ENCODE measurements around the gene STAG2. TPM values are rescaled to one million over a fixed set of nuclear protein-coding genes. Genes with fewer than 3 reads are reported as not detected.
A peak's percentile ranks its signal among the peaks of the same experiment; 100 is the strongest.

Gene STAG2
- total RNA-seq, 1 donor from 2014 or later: 132 TPM

- no peak overlapping the region for H3K9ac ChIP-seq
- H3K36me3 ChIP-seq: no peaks in the 10 kb centered on the region
- no peaks in the 10 kb centered on the region for H3K4me1 ChIP-seq
- Mint-ChIP-seq H3K36me3 (peaks cover 2% of the 10 kb centered on the region), H3K27me3 (ENCODE audit: insufficient read depth, low read depth) (no peaks in the 10 kb centered on the region), H3K9me3 (peaks cover 2% of the 10 kb centered on the region), H3K4me1 (no peaks in the 10 kb centered on the region), H3K27ac (no peak overlapping the region), H3K4me3 (no peak overlapping the region)
- H3K79me2 ChIP-seq (ENCODE audit: low read depth): no peaks in the 10 kb centered on the region
- DNase-seq (ENCODE audit: low spot score): no peak
- no peak overlapping the region for H3K4me3 ChIP-seq
- H3K27ac ChIP-seq: no peak overlapping the region
- no peaks in the 10 kb centered on the region for H3F3A ChIP-seq (ENCODE audit: low read depth)
- no peaks in the 10 kb centered on the region for H3K27me3 ChIP-seq
- no peaks in the 10 kb centered on the region for H3K9me3 ChIP-seq (ENCODE audit: low read depth)
- H3K4me2 ChIP-seq: no peak overlapping the region
- TF ChIP-seq CTCF (IDR thresholded peaks at IDR 0.05) (no peak), EZH2phosphoT487 (IDR thresholded peaks at IDR 0.05) (no peak), EZH2 (IDR thresholded peaks at IDR 0.05) (no peak)
- no peaks in the 10 kb centered on the region for H4K20me1 ChIP-seq (ENCODE audit: low read depth)
- H2AFZ ChIP-seq (replicated peaks): no peak overlapping the region
These were observed 11.7 kb upstream of the STAG2 start for GRCh38 chrX:123949846-123950245.

GRCh38 chrX:123959281-123960063 is 2.0 kb upstream of the STAG2 start:
- Histone ChIP-seq H3K27ac (peak overlapping the region; percentile 80), H3K27me3 (no peaks in the 10 kb centered on the region), H4K20me1 (ENCODE audit: low read depth) (peaks cover 14% of the 10 kb centered on the region), H3K4me2 (peak overlapping the region; percentile 84), H3K36me3 (no peaks in the 10 kb centered on the region), H3K9me3 (ENCODE audit: low read depth) (no peaks in the 10 kb centered on the region), H3F3A (ENCODE audit: low read depth) (peaks cover 21% of the 10 kb centered on the region), H3K4me1 (peaks cover 13% of the 10 kb centered on the region), H2AFZ (replicated peaks) (peak overlapping the region; percentile 47), H3K9ac (peak overlapping the region; percentile 60), H3K79me2 (ENCODE audit: low read depth) (peaks cover 55% of the 10 kb centered on the region), H3K4me3 (peak overlapping the region; percentile 68)
- Mint-ChIP-seq H3K27ac (peak overlapping the region; percentile 99), H3K4me3 (peak overlapping the region; percentile 93), H3K27me3 (ENCODE audit: insufficient read depth, low read depth) (peaks cover 7% of the 10 kb centered on the region), H3K9me3 (peaks cover 2% of the 10 kb centered on the region), H3K4me1 (peaks cover 19% of the 10 kb centered on the region), H3K36me3 (peaks cover 4% of the 10 kb centered on the region)
- TF ChIP-seq CTCF (IDR thresholded peaks at IDR 0.05) (no peak), EZH2phosphoT487 (IDR thresholded peaks at IDR 0.05) (no peak), EZH2 (IDR thresholded peaks at IDR 0.05) (no peak)
- peak; percentile 39 for DNase-seq (ENCODE audit: low spot score)

- Histone ChIP-seq H2AFZ (replicated peaks) (no peak overlapping the region), H3K4me3 (peak overlapping the region; percentile 90), H3K27ac (peak overlapping the region; percentile 100), H3K4me1 (peaks cover 17% of the 10 kb centered on the region), H3K9me3 (ENCODE audit: low read depth) (no peaks in the 10 kb centered on the region), H3K79me2 (ENCODE audit: low read depth) (peaks cover 70% of the 10 kb centered on the region), H3K9ac (peak overlapping the region; percentile 98), H3K36me3 (no peaks in the 10 kb centered on the region), H3K4me2 (peak overlapping the region; percentile 82), H3K27me3 (no peaks in the 10 kb centered on the region), H3F3A (ENCODE audit: low read depth) (peaks cover 21% of the 10 kb centered on the region), H4K20me1 (ENCODE audit: low read depth) (peaks cover 28% of the 10 kb centered on the region)
- peak overlapping the region; percentile 100 for H3K27ac Mint-ChIP-seq
- peak; percentile 33 for DNase-seq (ENCODE audit: low spot score)
- TF ChIP-seq EZH2phosphoT487 (IDR thresholded peaks at IDR 0.05) (no peak), CTCF (IDR thresholded peaks at IDR 0.05) (no peak), EZH2 (IDR thresholded peaks at IDR 0.05) (no peak)
- H3K4me3 Mint-ChIP-seq: peak overlapping the region; percentile 93
- H3K9me3 Mint-ChIP-seq: peaks cover 3% of the 10 kb centered on the region
- peaks cover 7% of the 10 kb centered on the region for H3K27me3 Mint-ChIP-seq (ENCODE audit: insufficient read depth, low read depth)
- peaks cover 29% of the 10 kb centered on the region for H3K4me1 Mint-ChIP-seq
- H3K36me3 Mint-ChIP-seq: peaks cover 5% of the 10 kb centered on the region
These were observed 594 bp upstream of the STAG2 start for GRCh38 chrX:123960956-123961267.

Data from neural progenitor cell (in vitro differentiated cells).